HG03066 (cell line): ENCODE measurements around the gene RAB42.

Experiments used
- ATAC-seq: cut with Tn5 transposase; IDR thresholded peaks from one replicate; pipeline ENCODE4 v1.9.1; 2021; ENCODE audit warnings: low read depth; ENCODE audit not compliant: unreplicated experiment

RAB42 gene

DNA sequence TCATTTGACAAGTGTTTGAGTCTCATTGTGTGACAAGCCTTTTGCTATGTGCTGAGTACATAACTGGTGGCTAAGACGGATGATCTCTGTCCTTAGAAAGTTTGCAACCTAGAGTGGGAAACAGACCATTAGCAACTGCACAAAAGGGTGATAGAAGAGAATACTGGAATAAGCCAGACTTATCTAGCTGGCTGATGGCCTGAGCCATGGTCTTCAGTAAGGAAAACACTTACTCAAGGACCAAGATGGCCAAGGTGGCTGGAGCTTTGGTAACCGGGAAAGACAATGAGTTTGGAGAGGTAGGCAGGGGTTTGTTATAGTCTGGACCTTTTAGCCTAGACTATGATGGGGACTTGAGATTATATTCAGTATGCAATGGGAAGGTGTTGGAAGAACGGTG, 52.4 kb downstream of the RAB42 start:
- no peak for ATAC-seq
